Activated naive CD4-positive, alpha-beta T cell treated with Interleukin-2 at 50 U/mL for 16 hours (primary cell): ENCODE measurements around the gene FARS2.

Experiments
- DNase-seq: peaks from one replicate; pipeline ENCODE4 v3.0.0-alpha.2; 2020

Gene FARS2

DNA sequence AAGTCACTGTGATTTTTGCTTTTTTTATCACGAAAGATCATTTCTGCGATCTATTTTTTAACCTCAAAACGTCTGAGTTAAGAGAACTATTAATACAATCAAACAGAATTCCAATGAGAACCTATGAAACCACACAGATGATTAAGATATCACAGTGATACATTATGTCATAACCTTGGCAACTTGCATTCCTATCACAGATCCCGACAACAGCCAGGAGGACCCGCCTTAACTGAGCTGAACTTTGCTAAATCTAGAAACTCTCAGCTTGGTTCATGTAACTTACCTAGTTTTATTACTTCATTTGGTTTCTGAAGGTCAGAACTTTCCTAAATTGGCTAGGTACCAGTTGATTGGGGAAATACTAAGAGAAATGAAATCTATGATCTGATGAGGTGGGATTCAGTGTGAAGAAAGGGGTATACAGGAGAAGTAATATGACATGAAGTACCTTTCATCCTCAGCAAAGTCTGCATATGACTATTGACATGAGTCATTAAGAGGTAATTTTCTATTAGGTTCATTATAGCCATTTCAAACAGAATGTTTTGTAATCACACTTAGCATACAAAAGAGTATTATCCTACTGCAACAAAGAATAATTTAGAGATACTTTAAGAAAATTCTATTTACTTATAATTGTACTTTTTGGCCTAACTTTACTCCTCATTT lies 11.7 kb upstream of the FARS2 start:
- DNase-seq: no peak

GRCh38 chr6:5250451-5250850 lies 10.9 kb upstream of the FARS2 start:
- DNase-seq: no peak

- no peak for DNase-seq
Observed at GRCh38 chr6:5250911-5251310, 10.4 kb upstream of the FARS2 start.

DNA sequence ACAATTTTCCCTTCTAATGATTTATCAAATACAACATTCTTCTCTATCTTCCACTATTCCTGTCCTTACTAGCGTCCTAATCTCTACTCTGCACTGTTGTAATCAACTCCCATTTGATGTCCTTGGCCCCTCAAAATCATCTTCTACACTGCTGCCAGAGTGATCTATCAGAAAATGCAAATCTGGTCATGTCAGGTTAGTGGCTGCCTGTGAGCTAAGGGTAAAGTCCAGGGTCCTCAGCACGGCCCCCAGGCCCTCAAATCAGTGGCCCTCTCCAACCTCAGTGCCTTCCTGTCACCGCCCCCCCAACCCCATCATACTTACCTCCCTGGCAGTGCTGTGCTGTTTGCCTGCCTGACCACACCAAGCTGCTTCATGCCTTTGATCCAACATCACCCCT lies 4.4 kb upstream of the FARS2 start:
- DNase-seq: no peak

DNA sequence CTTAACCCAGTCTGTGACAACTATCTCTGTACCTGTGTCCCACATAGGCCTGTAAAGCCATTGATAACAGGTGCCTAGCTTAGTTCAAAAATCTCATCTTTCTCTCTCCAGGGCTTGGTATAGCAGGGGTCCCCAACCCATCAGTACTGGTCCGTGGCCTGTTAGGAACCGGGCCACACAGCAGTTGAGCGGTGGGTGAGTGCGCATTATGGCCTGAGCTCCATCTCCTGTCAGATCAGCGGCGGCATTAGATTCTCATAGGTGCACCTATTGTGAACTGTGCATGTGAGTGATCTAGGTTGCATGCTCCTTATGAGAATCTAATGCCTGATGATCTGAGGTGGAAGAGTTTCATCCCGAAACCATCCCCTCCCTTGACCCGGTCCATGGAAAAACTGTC lies 3.9 kb upstream of the FARS2 start:
- no peak for DNase-seq

- DNase-seq: no peak
Observed at GRCh38 chr6:5259428-5259827, 1.9 kb upstream of the FARS2 start.

DNA sequence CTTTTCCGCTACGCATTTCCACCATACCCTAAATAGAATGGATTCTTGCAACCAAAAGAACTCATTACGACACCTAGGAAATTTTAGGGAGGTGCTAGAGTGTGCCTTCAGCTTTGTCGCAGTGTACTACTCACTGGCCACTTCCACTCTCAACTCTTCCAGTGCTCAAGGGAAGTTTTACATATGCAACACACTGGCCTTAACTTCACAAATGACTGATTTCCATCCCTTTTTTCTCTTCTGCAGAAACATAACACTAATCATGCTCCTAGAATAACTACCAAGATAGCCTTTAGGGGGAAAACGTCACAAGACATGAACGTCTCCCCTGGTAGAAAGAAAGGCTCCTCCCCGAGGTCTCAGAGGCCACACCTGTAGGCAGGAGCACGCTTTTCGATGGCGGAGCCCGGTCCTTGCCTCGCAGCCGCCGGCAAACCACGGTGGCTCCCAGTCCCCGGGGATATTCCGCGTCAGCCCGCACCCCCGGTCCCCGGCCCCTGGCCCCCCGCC lies 1.1 kb upstream of the FARS2 start:
- DNase-seq: peak; percentile 82

DNA sequence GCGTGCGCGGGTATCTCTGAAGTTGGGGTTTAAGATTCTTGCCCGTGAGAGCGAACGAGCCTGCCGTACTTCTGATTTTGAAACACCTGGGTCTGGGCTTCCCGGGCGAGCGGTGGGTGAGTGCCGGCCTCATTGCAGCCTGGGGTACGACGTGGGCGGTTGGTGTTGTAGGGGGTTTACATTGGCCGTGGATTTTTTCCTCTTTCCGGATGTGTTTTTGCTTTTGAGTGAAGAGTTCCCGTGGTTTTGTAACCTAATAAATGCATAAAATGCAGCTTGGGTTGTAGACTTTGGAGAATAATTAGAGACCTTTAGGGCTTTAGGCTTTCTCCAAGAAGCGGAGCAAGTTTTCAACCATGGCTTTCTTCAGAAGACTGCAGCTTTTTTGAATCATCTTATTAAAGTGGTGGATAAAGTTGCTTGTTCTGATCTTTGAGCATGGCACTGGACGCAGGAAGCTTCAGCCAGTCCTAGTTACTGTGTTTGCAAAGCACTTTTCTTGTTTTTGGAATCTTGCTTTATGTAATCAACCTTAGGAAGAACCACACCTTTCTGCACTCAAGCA lies 314 bp downstream of the FARS2 start:
- DNase-seq: no peak

DNA sequence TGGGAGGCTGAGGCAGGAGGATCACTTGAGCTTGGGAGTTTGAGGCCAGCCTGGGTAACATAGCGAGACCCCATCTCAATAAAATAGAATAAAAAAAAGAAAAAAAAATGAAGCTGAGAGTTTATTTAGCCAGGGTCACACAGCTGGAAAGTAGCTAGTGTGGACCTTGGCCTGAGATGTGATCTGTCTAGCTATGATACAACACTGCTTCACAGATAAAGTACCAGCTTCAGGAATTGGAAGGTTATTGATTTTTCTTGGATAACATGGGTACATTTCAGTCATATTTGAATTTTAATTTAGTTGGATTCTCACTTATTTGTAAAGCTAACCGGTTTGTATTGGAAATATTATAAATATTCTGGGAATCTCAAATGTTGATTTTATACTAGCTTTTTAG lies 5.1 kb downstream of the FARS2 start:
- no peak for DNase-seq

DNA sequence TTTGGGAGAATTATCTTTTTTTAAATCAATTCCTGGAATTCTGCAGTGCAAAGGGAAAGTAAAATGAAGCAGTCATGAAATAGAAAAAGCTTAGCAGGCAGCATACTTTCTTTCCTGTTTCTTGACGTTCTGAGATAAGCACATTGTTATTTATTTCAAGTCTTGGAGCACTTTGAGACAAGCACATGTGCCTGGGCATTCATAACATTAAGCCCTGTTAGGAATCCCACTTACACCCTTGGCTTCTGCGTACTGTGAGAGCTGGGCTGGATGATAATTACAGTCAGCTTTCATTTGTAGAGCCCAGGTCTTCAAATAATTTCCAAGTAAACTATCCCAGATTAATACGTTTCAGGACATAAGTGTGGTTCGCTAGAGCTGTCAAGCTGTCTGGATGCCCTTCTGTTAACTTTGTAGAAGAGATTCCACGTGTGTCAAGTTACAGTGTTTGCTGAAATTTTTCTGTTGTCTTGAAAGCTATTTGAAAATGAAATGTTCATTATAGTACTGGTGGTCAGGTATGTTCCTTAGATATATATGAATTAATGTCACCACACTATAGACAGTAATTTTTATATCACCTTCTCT lies 8.9 kb downstream of the FARS2 start:
- no peak for DNase-seq

DNA sequence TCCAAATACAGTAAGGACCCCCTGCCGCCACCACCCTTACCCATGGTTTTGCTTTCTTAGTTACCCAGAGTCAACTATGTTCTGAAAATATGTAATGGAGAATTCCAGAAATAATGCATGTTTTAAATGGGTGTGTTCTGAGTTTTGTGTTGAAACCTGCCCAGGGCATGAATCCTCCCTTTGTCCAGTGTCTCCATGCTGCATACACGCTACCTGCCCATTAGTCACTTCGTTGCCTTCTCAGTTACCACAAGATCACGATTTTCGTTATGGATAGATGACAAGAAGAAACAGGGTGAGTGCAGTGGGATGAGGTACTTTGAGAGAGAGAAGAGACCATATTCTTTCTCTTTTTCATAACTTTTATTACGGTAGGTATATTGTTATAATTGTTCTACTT lies 10.6 kb downstream of the FARS2 start:
- no peak for DNase-seq

DNA sequence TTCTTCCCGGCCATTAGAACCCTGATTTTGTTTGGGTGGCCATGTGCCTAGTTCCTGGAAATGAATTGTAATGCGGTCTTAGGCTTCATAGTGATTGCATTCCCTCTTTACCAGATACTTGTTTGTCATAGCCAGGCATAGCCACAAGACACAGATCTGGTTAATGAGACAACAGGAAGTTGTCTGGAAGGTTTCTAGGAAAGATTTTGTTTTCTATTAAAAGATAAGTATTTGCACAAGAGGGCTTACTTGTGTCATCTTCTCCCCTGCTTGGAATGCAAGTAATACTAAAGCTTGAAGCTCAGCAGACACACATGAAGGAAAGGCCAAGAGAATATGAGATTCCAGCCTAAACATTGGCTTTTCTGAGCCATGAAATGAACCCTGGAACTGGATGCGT lies 12.9 kb downstream of the FARS2 start:
- DNase-seq: no peak

DNA sequence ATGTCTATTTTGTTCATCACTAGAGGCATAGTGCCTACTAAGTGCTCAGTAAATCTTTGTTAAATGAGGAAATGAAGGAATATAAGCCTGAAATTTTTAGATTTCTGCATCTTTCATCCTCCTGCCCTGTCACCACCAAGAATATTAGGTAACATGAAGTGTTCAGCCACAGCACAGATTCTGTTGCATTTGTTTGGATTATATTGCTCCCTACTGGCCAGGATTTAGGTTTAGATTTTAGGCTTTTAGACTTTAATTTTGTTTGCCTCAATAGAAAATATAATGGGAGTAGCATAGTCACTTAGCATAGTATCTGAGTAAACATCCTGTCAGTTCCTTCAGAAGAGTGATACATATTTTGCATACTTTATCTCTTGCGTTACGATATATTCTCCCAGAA lies 14.2 kb downstream of the FARS2 start:
- no peak for DNase-seq

DNA sequence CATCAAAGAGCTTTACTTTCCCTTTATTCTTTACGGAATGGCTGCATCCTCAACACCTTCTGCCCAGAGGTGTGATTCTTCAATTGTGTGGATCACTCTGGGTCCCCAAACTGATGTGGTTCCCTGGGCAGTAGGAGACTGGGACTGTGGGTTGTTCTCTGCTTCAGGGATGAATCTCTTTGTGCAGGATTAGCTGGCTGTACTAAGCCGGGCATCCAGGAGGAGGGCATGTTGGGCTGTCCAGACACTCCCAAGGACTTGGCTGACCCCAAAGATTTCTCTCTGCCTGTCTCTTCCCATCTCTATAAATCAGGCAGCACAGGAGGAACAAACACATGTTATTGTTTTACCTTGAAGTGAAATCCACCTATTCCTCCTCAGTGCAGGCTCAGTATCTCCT lies 15.3 kb downstream of the FARS2 start:
- DNase-seq: no peak

GRCh38 chr6:5277589-5277988 lies 16.3 kb downstream of the FARS2 start:
- no peak for DNase-seq

DNA sequence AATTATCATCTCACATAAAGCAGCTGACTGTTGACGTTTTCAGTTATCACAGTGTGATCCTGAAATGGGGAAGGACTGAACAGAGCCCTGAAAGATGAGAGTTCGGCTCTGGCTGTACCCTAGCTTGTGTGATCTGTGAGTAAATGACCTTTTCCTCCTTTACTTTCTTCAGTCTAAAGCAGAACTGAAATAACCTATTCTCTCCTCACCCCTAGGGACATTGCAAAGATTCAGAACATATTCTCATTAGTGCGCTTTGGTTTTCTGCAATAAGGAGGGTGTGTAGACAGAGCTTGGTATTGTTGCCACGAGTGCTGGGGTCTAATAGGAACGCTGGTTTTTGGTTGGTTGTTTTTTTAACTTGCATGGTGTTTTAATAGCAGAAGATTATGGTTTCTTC lies 16.7 kb downstream of the FARS2 start:
- DNase-seq: no peak

- DNase-seq: no peak
Observed at GRCh38 chr6:5278565-5279120, 17.3 kb downstream of the FARS2 start.

GRCh38 chr6:5279891-5280338 lies 18.6 kb downstream of the FARS2 start:
- DNase-seq: peak; percentile 42

GRCh38 chr6:5280920-5281319 lies 19.6 kb downstream of the FARS2 start:
- no peak for DNase-seq

- no peak for DNase-seq
Observed at GRCh38 chr6:5282191-5282623, 20.9 kb downstream of the FARS2 start.

DNA sequence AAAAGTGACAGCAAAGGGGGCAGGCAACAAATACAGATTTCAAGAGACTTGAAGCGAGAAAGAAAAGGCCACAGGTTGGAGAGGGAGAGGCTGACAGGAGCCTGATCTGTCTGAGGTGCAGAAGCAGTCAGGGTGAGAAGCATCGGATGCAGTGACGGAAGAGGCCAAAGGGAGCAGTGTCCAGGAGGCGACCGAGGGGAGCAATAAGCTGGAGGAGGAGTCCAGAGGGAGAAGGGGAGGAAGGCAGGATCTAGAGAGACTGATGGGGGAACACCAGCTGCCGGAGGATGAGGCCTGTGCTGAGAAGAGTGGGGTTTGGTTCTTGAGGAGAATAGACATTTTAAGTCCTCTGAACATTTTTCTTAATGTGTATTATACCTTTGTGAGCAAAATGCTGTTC lies 23.8 kb downstream of the FARS2 start:
- no peak for DNase-seq

GRCh38 chr6:5285526-5285925 lies 24.2 kb downstream of the FARS2 start:
- DNase-seq: no peak

DNA sequence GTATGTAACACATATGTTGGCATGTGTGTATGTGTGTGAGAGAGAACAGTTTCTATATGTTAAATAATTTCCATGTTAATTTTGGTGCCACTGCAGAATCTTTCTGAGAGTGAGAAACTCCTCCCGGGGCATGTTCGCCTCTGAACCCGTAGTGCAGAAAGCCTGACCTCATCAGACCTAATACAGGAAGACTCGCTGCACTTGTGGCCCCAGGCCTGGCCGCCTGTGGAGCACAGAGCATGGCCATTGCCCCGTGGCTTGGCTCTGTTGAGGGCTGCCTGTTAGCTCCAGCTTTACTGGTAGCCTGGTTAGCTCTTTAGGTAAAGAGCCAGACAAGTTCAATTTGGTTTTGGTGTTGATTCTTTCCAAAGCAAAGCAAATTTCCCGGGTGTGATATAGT lies 25.5 kb downstream of the FARS2 start:
- DNase-seq: no peak
